ENCODE results near the gene KIFAP3. TPM values are rescaled to one million over a fixed set of nuclear protein-coding genes. Genes with fewer than 3 reads are reported as not detected.
"Not testable (repeated sequence)": the region's sequence is repeated elsewhere in the genome, so short reads cannot be mapped to it uniquely, and the experiment has no call there.

The KIFAP3 gene
- total RNA-seq, 1 experiment from 2014 or later: 20.0 TPM

- peaks cover 23% of the 10 kb centered on the region for H3K36me3 ChIP-seq (ENCODE audit: control insufficient read depth, insufficient read depth, low read length)
Observed at GRCh38 chr1:169873582-169874199, 200.8 kb downstream of the KIFAP3 start.

DNA sequence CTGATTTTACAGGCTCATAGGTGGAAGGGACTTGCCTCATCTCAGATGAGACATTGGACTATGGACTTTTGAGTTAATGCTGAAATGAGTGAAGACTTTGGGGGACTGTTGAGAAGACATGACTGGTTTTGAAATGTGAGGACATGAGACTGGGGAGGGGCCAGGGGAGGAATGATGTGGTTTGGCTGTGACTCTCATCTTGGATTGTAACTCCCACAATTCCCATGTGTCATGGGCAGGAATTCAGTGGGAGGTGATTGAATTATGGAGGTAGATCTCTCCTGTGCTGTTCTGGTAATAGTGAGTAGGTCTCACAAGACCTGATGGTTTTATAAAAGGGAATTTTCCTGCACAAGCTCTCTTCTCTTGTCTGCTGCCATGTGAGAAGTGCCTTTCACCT is 201.6 kb downstream of the KIFAP3 start:
- TF ChIP-seq POLR2AphosphoS5 (IDR thresholded peaks at IDR 0.05; ENCODE audit: low read depth, low read length) (no peak), CTCF (IDR thresholded peaks at IDR 0.05) (no peak), TCF7L2 (IDR thresholded peaks at IDR 0.05; ENCODE audit: low read depth, low read length) (no peak), SIN3A (IDR thresholded peaks at IDR 0.05; ENCODE audit: borderline replicate concordance, insufficient read depth, low read depth, low read length) (no peak)
- TF ChIP-seq, protein P1, sequence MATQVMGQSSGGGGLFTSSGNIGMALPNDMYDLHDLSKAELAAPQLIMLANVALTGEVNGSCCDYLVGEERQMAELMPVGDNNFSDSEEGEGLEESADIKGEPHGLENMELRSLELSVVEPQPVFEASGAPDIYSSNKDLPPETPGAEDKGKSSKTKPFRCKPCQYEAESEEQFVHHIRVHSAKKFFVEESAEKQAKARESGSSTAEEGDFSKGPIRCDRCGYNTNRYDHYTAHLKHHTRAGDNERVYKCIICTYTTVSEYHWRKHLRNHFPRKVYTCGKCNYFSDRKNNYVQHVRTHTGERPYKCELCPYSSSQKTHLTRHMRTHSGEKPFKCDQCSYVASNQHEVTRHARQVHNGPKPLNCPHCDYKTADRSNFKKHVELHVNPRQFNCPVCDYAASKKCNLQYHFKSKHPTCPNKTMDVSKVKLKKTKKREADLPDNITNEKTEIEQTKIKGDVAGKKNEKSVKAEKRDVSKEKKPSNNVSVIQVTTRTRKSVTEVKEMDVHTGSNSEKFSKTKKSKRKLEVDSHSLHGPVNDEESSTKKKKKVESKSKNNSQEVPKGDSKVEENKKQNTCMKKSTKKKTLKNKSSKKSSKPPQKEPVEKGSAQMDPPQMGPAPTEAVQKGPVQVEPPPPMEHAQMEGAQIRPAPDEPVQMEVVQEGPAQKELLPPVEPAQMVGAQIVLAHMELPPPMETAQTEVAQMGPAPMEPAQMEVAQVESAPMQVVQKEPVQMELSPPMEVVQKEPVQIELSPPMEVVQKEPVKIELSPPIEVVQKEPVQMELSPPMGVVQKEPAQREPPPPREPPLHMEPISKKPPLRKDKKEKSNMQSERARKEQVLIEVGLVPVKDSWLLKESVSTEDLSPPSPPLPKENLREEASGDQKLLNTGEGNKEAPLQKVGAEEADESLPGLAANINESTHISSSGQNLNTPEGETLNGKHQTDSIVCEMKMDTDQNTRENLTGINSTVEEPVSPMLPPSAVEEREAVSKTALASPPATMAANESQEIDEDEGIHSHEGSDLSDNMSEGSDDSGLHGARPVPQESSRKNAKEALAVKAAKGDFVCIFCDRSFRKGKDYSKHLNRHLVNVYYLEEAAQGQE (IDR thresholded peaks at IDR 0.05; ENCODE audit: insufficient read depth in 1 of 2, low read depth in 2 of 2, low read length in 1 of 2): no peak
- Histone ChIP-seq H3K9me3 (ENCODE audit: control insufficient read depth, insufficient read depth, low read depth, low read length) (no peaks in the 10 kb centered on the region), H3K4me1 (ENCODE audit: control insufficient read depth, insufficient read depth, low read length) (no peaks in the 10 kb centered on the region), H3K27me3 (ENCODE audit: control insufficient read depth, insufficient read depth, low read length) (no peaks in the 10 kb centered on the region), H3K27ac (ENCODE audit: low read length) (no peak overlapping the region), H3K4me3 (ENCODE audit: low read depth in 2 of 2, low read length in 2 of 2) (no peak overlapping the region), H3K36me3 (ENCODE audit: control insufficient read depth, insufficient read depth, low read length) (peaks cover 30% of the 10 kb centered on the region)
- intact Hi-C loops (cut with micrococcal nuclease; ENCODE audit: unreplicated experiment) (no loop called here), in situ Hi-C loops (cut with HindIII; ENCODE audit: low pct_unique_long_range_greater_than_20kb, low sequenced_read_pairs) (no loop called here)
- no peak for ATAC-seq
- no TSS peak for BruUV-seq (replicated peaks)
- ChIA-PET POLR2A (no interaction called here), CTCF (no interaction called here)
- no peak for DNase-seq (ENCODE audit: low read depth, low spot score)

More at GRCh38 chr1:169873582-169874199, 200.8 kb downstream of the KIFAP3 start:
- no peak for ATAC-seq
- ChIA-PET CTCF (no interaction called here), POLR2A (no interaction called here)
- H3K9me3 ChIP-seq (ENCODE audit: control insufficient read depth, insufficient read depth, low read depth, low read length): no peaks in the 10 kb centered on the region
- in situ Hi-C loops (cut with HindIII; ENCODE audit: low pct_unique_long_range_greater_than_20kb, low sequenced_read_pairs) (no loop called here), intact Hi-C loops (cut with micrococcal nuclease; ENCODE audit: unreplicated experiment) (no loop called here)
- H3K27ac ChIP-seq (ENCODE audit: low read length): no peak overlapping the region
- H3K4me1 ChIP-seq (ENCODE audit: control insufficient read depth, insufficient read depth, low read length): no peaks in the 10 kb centered on the region
- no peak overlapping the region for H3K4me3 ChIP-seq (ENCODE audit: low read depth in 2 of 2, low read length in 2 of 2)
- H3K27me3 ChIP-seq (ENCODE audit: control insufficient read depth, insufficient read depth, low read length): no peaks in the 10 kb centered on the region
- no TSS peak for BruUV-seq (replicated peaks)
- TF ChIP-seq, protein P1 (IDR thresholded peaks at IDR 0.05; ENCODE audit: insufficient read depth in 1 of 2, low read depth in 2 of 2, low read length in 1 of 2): no peak
- TF ChIP-seq TCF7L2 (IDR thresholded peaks at IDR 0.05; ENCODE audit: low read depth, low read length): no peak
- TF ChIP-seq CTCF (IDR thresholded peaks at IDR 0.05): no peak
- TF ChIP-seq SIN3A (IDR thresholded peaks at IDR 0.05; ENCODE audit: borderline replicate concordance, insufficient read depth, low read depth, low read length): no peak
- TF ChIP-seq POLR2AphosphoS5 (IDR thresholded peaks at IDR 0.05; ENCODE audit: low read depth, low read length): no peak
- no peak for DNase-seq (ENCODE audit: low read depth, low spot score)

DNA sequence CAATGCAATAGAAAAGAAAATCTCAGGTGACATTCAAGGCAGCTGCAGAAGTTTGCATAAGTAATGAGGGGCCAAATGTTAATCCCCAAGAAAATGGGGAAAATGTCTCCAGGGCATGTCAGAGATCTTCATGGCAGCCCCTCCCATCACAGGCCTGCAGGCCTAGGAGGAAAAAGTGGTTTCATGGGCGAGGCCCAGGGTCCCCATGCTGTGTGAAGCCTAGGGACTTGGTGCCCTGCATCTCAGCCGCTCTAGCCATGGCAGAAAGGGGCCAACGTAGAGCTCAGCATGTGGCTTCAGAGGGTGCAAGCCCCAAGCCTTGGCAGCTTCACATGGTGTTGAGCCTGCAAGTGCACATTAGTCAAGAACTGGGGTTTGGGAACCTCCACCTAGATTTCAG is 202.5 kb downstream of the KIFAP3 start:
- ATAC-seq; H3K9me3 ChIP-seq (ENCODE audit: control insufficient read depth, insufficient read depth, low read depth, low read length); BruUV-seq (replicated peaks); CTCF ChIA-PET; intact Hi-C loops (cut with micrococcal nuclease; ENCODE audit: unreplicated experiment); H3K4me3 ChIP-seq (ENCODE audit: low read depth in 2 of 2, low read length in 2 of 2); H3K27ac ChIP-seq (ENCODE audit: low read length); in situ Hi-C loops (cut with HindIII; ENCODE audit: low pct_unique_long_range_greater_than_20kb, low sequenced_read_pairs); DNase-seq (ENCODE audit: low read depth, low spot score); H3K4me1 ChIP-seq (ENCODE audit: control insufficient read depth, insufficient read depth, low read length); H3K27me3 ChIP-seq (ENCODE audit: control insufficient read depth, insufficient read depth, low read length); POLR2A ChIA-PET: not testable (repeated sequence)
- H3K36me3 ChIP-seq (ENCODE audit: control insufficient read depth, insufficient read depth, low read length): peaks cover 40% of the 10 kb centered on the region
